Measurements from ENCODE around the gene TGFBR2.

TGFBR2 gene

DNA sequence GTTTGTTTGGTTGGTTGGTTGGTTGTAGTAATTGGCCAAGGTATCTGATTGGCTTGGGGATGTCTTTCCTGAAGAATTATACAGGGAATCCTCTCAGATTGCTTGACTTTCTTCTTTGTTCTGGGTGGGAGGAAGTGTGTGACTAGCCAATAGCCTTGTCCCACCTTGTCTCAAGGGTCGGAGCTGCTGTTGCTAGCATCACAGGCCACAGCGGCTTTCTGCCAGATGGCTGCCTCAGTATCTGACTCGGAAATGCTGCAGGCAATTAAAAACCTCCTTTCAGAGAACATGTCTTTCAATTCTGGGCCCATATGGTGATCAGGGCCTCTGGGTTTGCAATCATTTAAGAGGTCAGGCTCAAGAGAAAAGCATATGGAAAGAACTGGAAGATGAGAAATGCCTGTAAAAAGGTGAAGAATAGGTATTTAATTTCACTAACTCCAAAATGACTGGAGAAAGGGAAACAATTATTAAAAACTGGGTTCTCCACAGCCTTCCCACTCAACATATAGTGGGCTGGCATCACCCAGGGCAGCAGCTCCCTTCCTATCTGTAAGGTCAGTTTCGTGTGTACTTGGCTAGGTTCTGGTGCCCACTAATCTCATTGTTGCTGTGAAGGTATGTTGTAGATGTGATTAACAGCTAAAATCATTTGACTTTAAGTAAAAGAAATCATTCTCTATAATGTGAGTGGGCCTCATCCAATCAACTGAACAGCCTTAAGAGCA lies 32.4 kb downstream of the TGFBR2 start:
- no peak for DNase-seq

DNA sequence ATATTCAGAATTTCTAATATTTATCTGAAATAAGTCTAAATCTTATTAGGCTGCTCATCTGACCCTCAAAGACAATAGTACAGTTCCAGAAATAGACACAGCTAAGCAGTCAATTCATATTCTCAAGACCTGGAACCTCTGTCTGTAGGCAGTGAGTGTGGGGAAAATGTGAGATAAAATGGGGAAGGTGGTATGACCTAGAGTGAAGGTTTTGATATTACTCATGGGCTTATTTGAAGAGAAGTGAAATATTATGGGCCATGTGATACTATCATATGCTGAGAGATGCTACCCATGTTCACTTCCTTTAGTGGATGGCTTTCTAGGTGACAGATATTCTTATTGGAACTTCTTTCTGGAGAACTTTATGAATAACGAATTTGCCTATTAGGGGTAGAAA lies 33.5 kb downstream of the TGFBR2 start:
- DNase-seq = no peak

DNA sequence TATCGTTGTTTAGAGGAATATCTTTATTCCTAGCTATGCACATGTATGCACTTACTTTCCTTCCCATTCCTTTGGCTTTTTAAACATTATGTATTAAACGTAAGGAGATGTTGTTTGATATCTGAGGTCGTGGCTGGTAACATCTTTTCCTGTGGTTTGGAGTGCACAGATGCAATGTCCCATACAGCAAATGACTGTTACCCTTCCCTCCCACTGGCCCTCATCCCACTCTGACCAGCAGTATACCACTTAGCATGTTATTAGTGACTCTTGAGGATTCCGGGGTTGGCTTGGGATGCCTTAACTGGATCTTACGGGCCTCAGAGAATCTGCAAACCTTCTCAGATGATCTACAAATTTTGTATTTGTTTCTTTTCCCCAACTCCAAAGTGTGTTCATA lies 34.5 kb downstream of the TGFBR2 start:
- no peak for DNase-seq

DNA sequence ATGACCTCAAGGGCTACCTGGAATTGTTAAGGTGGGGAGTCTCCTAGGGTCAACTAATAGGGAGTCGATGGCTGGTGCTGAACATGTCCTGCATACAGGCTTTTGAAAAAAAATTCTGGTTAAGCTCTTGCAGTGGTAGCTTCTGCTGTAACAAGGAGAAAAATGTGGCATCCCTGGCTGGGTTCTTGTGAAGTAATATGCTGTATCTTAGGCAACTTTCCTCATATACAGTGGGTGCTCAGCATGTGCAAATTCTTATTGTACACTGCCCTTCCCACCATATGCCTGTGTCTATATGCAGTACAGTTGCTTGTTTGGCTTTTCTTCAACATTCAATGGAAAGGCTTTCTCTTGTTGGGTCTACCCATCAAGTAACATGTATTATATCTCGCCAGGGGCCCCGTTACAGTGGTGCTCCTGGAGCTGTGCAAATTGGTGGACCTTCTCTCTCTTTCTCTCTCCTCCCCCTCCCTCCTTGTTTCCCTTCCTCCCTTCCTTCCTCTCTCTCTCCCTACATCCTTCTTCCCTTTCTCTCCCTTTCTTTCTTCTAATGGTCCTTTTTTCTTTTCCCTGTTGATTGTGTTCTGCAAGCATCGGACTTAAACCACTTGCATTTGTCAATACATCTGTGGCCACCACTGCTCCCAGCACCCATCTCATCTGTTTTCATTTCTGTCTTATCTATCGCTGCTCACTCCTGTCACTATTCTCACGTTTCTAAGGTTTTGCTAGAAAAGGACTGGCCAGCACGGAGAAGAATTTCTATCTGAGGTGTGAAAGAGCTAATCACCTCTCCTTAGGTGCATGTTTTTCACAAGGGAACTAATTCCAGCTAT lies 35.2 kb downstream of the TGFBR2 start:
- no peak for DNase-seq

DNA sequence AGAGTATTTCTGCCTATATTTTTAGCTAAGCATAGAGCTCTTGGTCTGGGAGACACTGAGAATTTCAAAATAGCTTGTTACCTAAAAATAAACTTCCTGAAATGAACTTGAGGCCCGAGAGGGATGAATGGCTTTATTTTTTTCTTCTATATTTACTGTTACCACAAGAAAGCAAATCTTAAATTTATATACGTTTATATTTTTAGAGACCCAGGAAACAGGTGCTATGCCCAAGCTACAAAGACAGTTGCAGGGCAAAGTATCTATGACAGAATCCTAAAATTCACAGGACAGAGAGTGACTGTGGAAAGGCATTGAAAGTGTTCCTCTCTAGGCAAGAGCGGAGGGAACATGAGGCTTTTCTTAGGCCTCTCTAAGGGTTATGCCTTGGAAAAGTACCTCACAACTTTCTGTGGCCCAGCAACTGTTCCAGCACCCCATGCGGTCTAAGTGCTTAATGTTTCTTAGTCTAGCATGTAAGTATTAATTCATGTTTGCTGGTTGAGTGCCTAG lies 36.5 kb downstream of the TGFBR2 start:
- no peak for DNase-seq

DNA sequence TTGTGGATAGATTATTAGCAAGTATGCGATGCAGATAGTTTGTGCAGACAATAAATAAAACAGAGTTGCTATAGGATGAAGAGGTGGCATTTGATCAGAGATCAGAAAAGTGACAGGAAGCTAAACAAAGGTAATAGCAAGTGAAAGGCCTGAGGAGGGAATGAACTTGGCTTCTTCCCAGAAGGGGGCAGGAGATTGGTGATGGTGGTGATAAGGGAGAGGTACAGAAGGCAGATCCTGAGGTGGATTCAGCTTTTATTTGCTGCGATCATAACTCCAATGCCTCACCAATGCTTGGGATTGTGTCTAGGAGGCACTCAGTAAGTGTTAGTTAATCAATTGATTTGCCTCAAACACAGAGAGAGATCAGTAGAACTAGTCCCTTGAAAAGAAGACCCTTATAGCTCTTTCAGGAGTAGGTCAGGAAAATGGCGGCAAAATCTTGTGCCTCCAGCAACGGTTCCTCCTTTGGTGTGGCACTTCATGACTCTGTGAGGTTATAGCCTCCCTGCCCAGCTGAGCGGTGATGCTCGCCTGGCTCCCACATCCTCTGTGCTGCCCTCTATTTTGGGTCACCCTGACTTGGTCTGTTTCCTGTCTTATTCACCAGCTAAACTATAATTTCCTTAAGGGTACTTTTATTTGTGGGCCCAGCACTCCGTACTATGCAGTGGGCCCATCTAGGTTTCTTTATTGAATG lies 37.5 kb downstream of the TGFBR2 start:
- DNase-seq = no peak

DNA sequence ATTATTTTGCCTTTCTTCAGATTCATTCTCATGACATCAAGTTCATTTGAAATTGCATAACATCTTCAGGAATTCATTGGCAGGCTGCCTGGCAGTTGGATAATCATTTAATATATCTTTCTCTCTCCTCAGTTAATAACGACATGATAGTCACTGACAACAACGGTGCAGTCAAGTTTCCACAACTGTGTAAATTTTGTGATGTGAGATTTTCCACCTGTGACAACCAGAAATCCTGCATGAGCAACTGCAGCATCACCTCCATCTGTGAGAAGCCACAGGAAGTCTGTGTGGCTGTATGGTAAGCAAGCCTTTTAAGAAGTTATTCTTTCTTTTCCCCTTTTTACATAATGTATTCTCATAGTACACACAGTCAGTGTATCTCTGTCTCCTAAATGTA lies 38.2 kb downstream of the TGFBR2 start:
- no peak for DNase-seq

DNA sequence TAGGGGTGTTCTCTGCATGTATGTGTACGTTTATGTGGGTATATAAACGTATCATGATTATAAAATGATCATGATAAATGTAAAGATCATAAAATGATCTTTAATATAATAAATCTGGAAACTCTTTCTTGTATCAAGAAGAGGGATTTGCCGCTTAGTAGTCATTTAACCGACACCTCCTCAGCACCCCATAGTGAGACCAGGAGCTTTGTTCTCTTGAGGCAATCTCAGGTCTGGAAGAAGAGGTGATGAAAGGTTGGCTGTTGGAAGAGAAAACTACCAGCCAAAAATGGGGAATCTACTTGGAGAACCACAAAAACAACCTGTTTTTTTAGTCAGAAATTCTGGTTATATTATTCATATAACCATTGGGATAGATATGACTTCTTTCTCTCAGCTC lies 38.7 kb downstream of the TGFBR2 start:
- DNase-seq = no peak

DNA sequence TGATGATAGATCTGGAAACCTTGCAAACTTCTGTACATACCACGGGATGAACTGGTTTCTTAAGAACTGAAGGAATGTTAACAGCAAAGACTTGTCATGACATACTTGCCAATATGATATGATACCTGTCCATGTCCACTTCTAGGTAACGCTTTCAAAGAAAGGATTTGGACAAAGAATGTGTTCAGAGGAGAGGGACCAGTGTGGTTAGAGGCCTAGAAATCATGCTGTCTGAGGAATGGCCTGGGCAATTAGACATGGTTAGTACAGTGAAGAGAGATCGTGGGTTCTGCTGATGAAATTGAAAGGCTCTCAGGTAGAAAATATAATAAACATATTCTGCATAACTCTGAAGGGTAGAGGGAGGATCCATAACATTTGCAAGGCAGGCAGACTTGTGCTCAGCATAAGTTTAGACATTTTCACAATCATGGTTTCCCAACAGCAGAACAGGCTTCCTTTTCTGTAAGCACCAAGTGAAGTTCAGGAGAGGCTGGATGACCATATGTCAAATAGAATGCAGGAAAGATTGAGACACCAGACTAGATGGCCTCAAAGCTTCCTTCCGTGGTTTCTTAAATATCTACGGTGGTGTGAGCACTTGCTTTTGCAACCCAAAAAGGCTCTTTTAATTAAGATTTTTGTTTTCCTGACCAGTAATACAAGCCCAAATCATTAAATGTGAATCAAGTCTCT lies 39.9 kb downstream of the TGFBR2 start:
- DNase-seq = no peak

DNA sequence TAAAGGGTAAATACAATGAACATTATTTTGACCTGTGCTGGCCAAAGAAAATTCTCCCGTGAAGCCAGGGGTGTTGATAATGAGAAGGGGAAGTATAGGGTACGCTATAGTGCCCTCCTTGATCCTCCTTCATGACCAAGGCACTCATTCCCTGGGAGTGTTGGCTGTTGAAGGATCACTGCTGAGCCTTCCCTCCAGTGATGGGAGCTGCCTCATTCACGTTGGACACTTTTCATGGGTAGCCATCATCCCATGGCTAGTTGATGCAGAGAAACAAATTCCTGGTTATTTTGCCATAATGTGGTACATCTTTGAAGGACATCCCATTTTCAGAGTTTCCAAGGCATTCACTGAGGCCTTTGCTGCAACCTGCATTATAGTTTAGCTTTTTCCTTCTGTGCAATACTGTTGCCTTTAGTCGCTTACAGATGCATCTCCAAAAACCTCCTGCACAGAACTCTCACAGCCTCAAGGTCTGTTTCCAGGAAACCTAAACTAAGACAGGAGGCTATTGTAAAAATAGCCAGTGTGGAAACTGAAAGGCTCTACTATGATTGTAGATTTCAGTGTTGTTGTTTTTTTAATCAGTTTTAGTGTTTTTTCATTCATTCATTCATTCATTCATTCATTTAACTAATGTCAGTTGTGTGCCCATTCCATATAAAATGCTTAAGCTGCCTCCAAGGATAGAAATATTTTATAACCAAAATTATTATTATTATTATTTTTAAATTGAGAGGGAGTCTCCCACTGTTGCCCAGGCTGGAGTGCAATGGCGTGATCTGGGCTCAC lies 40.8 kb downstream of the TGFBR2 start:
- DNase-seq = no peak

DNA sequence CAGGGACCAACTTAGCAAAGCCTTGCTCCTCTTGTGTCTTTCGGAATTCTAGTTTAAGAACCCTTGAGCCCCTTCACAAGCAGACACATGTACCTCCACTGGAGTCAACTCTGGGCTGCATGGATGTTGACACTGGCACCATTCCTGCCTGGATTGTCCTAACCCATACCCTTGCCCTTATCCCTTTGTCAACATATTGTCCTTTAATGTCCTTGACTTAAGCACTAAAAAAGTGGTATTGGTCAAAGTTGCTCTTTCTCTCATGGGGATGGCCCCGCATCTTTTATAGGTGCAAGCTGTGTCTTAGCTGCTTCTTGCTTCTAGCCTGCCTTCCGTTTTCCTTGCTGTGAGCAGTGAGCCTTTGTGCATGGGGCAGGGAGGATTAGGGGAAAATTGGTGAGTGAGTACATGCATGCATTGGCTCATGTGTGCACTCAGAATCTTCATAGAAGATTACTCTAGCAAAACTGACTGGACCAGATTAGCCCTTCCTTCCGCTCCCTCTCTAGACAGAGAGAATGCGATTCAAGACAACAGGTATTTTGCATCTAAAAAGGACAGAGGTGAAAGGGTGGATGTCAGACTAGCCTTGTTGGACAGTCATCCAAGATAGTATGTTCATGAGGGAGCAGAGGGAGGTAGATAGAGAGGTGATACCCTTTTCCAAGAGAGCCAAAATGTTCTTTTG lies 42.4 kb downstream of the TGFBR2 start:
- no peak for DNase-seq

DNA sequence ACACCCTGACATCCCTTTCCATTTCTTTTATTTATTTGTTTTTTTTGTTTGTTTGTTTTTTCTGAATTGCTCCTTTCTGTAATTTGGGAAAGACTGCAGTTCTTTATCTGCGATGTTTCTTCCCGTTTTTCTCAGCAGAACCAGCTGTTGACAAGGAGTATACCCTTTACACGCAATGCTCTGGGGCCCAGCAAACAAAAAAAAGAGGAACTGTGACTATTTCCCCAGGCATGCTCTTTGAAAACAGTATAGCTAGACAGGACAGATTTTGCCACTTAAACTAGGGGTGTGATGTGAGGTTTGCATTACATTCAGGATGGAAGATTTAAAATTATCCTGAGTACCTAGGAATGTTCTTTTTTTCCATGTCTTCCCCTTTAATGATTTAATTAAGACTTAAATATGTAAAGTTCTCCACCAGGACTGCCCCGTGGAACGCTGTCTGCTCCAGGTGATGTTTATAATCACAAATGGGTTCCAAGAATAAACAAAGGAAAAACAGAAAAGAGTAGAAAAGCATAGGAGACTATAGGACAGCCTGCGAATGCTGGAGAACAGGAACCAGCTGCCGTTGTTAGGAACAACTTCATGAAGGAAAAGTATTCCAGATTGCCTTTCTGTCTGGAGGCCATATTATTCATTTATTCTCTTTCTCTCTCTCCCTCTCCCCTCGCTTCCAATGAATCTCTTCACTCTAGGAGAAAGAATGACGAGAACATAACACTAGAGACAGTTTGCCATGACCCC lies 43.3 kb downstream of the TGFBR2 start:
- DNase-seq = no peak

DNA sequence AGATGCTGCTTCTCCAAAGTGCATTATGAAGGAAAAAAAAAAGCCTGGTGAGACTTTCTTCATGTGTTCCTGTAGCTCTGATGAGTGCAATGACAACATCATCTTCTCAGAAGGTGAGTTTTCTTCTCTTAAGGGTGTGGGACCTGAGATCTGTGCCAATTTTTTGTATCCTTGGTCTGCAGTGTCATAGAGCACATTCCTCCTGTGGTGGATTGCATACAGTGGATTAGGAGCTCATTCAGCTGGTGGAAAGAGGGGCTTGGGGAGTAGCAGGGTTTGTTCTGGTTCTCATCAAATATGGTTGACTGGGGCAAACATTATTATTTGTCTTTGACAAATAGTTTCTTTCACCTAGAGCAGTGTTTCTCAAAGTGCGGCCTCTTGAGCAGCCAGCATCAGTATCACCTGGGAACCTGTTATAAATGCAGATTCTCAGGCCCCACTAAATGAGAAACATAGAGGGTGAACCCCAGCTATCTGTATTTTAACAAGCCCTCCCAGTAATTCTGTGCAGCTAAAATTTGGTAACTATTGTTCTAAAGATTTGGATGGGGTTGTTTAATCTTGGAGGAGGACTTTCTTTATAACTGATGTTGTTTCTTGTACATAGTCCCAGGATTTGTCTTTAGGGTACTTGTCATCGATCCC lies 44.1 kb downstream of the TGFBR2 start:
- DNase-seq = no peak

DNA sequence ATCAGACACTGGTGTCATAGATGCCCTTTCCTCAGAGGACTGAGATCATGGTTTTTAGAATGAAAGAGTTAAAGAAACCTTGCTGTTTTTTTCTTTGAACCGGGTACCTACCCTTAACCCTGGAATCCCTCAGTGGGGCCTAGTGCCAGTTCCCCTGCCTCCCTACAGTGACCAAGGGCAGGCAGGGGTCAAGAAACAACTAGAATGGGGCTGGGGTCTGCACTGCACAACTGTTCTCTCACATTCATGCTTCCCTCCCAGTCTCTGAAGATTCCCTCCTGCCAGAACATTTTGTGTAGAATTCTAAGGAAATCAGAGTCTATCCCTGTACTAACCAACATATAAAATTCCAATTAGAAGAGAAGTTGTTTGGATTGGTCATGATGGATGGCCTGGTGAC lies 47.9 kb downstream of the TGFBR2 start:
- DNase-seq = no peak

DNA sequence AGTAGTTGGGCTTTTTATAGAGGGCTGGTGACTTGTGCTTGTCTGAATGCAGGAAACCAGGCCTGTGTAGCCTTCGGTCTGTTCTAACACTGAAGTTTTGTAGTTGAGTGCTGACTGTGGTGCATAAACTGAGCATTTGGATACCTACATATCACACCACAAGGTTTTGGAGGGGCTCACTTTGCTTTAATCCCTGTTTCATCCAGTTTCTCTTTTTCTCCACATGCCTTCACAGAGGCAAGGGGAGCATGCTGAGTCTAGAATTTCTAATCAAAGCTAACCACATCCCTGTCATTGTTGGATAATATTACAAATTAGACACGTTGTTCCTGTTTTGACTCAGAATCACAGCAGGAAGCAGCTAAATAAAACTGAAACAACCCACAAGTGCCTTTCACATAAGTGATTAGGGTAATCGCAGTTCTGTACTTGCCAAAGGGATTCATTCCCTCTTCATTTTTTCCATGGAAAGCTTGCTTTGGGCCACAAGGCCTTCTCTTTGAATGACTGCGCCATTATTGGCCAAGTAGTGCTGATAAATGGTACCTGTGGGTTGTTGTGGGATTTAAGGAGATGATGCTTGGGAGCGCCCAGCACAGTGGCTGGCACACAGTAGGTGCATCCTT lies 48.9 kb downstream of the TGFBR2 start:
- DNase-seq = no peak

DNA sequence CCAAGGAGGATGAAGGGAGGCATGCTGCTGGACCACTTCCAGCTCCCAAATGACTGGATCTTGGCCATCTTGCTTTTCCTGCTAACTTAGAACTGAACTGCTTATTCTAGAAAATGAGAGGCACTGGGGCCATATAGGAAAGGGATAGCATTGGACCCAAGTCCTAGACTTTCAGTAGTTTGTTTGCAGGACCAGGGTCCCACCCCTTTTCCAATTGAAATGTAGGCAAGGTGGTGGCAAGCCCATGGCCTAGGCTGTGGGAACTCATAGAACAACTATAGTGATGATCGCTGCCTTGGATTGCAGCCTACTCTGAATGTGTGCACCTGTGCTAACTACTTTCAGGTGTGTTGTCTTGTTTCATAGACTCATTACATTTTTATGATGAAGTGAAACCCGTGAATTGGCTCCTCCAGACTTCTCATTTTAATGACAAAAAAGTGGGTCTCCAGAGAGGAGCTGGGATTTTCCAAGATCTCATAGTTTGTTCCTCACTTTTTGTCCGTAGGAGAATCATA lies 50.3 kb downstream of the TGFBR2 start:
- DNase-seq = no peak

DNA sequence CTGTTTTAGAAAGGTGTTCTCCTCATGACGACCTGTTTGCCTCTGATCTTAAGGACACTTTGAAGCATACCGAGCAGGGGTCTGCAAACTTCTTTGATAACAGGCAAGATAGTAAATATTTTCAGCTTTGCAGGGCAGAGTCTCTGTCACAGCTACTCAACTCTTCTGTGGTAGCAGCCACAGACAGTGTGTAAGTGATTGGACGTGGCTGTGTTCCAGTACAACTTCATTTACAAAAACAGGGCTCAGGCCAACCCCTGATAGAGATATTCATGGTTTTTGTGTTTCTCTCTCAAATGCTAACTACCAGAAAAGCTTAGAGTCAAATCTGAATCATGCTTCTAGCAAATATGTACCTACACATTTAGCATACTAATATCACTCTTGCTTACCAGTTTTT lies 51.5 kb downstream of the TGFBR2 start:
- DNase-seq = no peak

DNA sequence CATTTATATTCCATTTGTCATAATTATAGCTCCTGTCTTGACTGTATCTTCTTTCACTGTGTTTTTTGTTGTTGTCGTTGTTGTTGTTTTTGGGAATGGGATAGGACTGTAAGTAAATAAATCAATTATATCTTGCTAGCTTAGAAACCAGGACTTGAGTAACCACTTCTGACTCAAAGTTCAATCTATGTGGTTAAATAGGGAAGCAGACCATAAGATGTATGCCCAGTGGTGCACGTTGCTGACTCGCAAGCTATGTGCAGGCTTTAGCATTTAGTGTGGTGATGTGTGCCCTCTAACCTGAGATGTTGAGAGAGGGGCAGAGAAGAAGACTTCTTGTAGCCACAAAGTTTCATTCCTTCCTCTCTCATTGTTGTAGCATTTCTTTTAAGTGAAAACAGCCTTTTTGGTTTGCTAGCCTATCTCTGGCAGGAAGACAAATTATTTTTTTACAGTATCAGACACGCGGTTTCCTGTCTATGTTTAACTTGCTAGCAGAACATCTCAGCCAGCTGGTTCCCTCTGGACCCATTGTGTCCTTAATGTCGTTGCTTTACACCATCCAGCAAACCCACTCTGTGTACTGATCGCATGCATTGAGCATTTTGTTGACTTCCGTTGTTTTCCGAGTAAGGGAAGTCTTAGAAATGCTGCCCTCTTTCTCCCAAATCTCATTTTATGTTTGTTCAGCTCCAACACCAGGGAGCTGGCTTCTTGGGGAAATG lies 52.1 kb downstream of the TGFBR2 start:
- no peak for DNase-seq

All from islet precursor cell (in vitro differentiated cells).